Glutamatergic neuron (in vitro differentiated cells): ENCODE data around the gene COA1. TPM values are rescaled to one million over a fixed set of nuclear protein-coding genes. Genes with fewer than 3 reads are reported as not detected.

ENCODE experiments used
- DNase-seq: peaks from one replicate; pipeline ENCODE4 v3.0.0; 2022
- H3K27ac Mint-ChIP-seq: one replicate; pipeline ENCODE4 v1.8.0; 2020; ENCODE audit warnings: mild to moderate bottlenecking, mixed read lengths, inconsistent platforms; ENCODE audit not compliant: unreplicated experiment
- H3K27me3 Mint-ChIP-seq: one replicate; pipeline ENCODE4 v1.8.0; 2020; ENCODE audit warnings: mild to moderate bottlenecking, moderate library complexity, mixed read lengths, inconsistent platforms; ENCODE audit not compliant: unreplicated experiment
- H3K36me3 Mint-ChIP-seq: one replicate; pipeline ENCODE4 v1.8.0; 2020; ENCODE audit warnings: mild to moderate bottlenecking, mixed read lengths, inconsistent platforms; ENCODE audit not compliant: unreplicated experiment
- H3K4me1 Mint-ChIP-seq: one replicate; pipeline ENCODE4 v1.8.0; 2020; ENCODE audit warnings: mild to moderate bottlenecking, low read depth, mixed read lengths, inconsistent platforms; ENCODE audit not compliant: unreplicated experiment
- H3K4me3 Mint-ChIP-seq: one replicate; pipeline ENCODE4 v1.8.0; 2020; ENCODE audit warnings: mild to moderate bottlenecking, mixed read lengths, inconsistent platforms; ENCODE audit not compliant: unreplicated experiment
- H3K9me3 Mint-ChIP-seq: one replicate; pipeline ENCODE4 v1.8.0; 2020; ENCODE audit warnings: mild to moderate bottlenecking, moderate library complexity, mixed read lengths, inconsistent platforms; ENCODE audit not compliant: unreplicated experiment
- CTCF ChIP-seq: fragments of 200-600 bp; sonication (generic); IDR thresholded peaks from one replicate; pipeline ENCODE4 v1.5.0; 2021; ENCODE audit not compliant: partially characterized antibody, unreplicated experiment
- total RNA-seq: library from RNA; stranded (reverse); fragmentation: NEBNext Ultra II Directional; extraction: Animal tissue kit (Norgen Biotek cat#: 25700); gene quantifications from one replicate; pipeline ENCODE4 v1.2.1, GENCODE V29; 2021; ENCODE audit not compliant: unreplicated experiment

Gene COA1
- total RNA-seq, 1 donor from 2014 or later: 73.7 TPM

- Mint-ChIP-seq H3K27me3 (peaks cover 7% of the 10 kb centered on the region), H3K27ac (no peak overlapping the region), H3K4me1 (peaks cover 36% of the 10 kb centered on the region), H3K4me3 (no peak overlapping the region), H3K9me3 (peaks cover 6% of the 10 kb centered on the region), H3K36me3 (no peaks in the 10 kb centered on the region)
- no peak for TF ChIP-seq CTCF
- no peak for DNase-seq
Observed at GRCh38 chr7:43591558-43592180, 137.7 kb downstream of the COA1 start.

- Mint-ChIP-seq H3K27ac (no peak overlapping the region), H3K27me3 (peaks cover 7% of the 10 kb centered on the region), H3K36me3 (no peaks in the 10 kb centered on the region), H3K9me3 (peaks cover 6% of the 10 kb centered on the region), H3K4me1 (peaks cover 38% of the 10 kb centered on the region), H3K4me3 (peak overlapping the region; percentile 34)
- no peak for DNase-seq
- TF ChIP-seq CTCF: no peak
Observed at GRCh38 chr7:43590862-43591557, 138.3 kb downstream of the COA1 start.

GRCh38 chr7:43589728-43590127, 139.6 kb downstream of the COA1 start:
- Mint-ChIP-seq H3K36me3 (no peaks in the 10 kb centered on the region), H3K4me3 (no peak overlapping the region), H3K27ac (no peak overlapping the region), H3K4me1 (peaks cover 39% of the 10 kb centered on the region), H3K9me3 (peaks cover 6% of the 10 kb centered on the region), H3K27me3 (peaks cover 7% of the 10 kb centered on the region)
- no peak for TF ChIP-seq CTCF
- no peak for DNase-seq

Other genes with a start within 250 kb of the COA1 start
- 26.8 TPM for gene STK17A, start 146.4 kb downstream of the COA1 start, total RNA-seq
- gene BLVRA, start 29.2 kb upstream of the COA1 start, total RNA-seq: 63.4 TPM
- gene MRPS24, start 140.0 kb upstream of the COA1 start, total RNA-seq: 60.8 TPM
- gene URGCP, start 177.1 kb upstream of the COA1 start, total RNA-seq: 17.8 TPM
- 10.1 TPM for gene UBE2D4, start 196.9 kb upstream of the COA1 start, total RNA-seq